Anterior cingulate cortex (tissue), 58 donors: ENCODE measurements around the gene PAPSS2.
A peak's percentile ranks its signal among the peaks of the same experiment; 100 is the strongest.
"Not testable (repeated sequence)": the region's sequence is repeated elsewhere in the genome, so short reads cannot be mapped to it uniquely, and the experiment has no call there.

Experiments
- DNase-seq, 58 donors: peaks; one replicate each; lab custom pipeline; 2025; lab: John Stamatoyannopoulos, UW

The PAPSS2 gene

DNA sequence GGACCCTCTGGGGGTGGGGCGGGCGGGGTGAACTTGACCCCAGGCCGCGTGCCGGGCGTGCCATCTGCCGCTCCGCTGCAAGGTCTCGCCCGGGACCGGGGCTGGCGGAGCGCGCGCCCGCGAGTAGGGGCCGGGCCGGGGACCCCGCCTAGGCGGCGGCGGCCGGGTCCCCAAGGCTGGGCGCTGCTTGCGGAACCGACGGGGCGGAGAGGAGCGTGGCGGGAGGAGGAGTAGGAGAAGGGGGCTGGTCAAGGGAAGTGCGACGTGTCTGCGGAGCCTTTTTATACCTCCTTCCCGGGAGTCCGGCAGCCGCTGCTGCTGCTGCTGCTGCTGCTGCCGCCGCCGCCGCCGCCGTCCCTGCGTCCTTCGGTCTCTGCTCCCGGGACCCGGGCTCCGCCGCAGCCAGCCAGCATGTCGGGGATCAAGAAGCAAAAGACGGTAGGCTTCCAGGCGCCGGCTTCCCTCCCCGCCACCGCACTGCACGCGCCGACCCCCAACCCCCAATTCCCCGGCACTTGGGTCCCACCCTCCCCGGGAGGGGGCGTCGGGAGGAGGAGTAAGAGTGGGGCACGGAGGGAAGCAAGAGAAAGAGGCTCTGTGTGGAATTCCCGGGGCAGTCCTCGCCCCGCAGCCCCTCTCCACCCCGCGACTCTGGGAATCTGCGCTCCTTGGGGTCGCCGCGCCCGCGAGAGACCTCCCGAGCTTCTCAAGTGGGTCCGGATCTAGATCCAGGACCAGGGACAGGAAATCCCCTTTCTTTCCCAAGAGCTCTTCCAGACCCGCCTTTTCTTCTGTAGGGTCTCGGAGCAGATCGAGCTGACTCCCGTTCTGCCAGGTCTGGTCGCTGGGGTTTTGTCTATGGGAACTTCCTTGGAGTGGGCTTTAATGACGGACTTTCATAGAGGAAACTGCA lies at the start of gene PAPSS2:
Gene PAPSS2, plus strand, starts transcription at position 308 of the 913 bp plus-strand sequence. Its CDS starts 104 bp downstream, at position 412.
- peak in 16 of 58 donors; percentile 3 to 46 (median 14) for DNase-seq

DNA sequence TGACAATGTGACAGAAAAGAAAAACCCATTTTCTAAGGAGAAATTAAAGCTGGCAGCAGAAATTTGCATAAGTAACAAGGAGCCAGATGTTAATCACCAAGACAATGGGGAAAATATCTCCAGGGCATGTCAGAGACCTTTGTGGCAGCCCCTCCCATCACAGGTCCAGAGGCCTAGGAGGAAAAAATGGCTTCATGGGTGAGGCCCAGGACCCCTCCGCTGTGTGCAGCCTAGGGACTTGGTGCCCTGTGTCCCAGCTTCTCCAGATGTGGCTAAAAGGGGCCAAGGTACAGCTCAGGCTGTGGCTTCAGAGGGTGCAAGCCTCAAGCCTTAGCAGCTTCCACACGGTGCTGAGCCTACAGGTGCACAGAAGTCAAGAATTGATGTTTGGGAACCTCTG lies 48.3 kb upstream of the PAPSS2 start:
- DNase-seq, result not testable (repeated sequence)

DNA sequence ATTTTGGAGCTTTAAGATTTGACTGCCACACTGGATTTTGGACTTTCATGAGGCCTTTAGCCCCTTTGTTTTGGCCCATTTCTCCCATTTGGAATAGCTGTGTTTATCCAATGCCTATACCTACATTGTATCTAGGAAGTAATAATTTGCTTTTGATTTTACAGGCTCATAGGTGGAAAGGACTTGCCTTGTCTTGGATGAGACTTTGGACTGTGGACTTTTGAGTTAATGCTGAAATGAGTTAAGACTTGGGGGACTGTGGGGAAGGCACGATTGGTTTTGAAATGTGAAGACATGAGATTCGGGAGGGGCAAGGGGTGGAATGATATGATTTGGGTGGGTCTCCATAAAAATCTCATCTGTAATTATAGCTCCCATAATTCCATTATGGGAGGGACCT lies 47.6 kb upstream of the PAPSS2 start:
- no peak for DNase-seq

DNA sequence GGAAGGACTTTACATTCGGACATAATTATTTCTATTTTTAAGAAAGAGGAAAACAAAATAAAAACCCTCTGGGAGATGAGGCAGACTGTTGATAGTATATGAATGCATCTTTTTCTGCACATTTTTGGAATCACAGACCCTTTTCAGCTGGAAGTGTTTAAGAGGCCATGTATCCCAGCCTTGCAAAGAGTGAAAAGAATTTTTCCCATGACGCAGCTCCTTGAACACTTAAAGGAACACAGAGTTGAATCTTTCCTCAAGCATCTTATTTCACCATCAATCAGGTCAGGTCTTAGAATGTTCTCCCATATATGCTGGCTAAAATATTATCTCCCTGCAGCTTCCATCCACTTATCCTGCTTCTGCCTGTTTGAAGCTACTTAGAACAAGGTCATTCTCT lies 45.9 kb upstream of the PAPSS2 start:
- DNase-seq, result no peak

DNA sequence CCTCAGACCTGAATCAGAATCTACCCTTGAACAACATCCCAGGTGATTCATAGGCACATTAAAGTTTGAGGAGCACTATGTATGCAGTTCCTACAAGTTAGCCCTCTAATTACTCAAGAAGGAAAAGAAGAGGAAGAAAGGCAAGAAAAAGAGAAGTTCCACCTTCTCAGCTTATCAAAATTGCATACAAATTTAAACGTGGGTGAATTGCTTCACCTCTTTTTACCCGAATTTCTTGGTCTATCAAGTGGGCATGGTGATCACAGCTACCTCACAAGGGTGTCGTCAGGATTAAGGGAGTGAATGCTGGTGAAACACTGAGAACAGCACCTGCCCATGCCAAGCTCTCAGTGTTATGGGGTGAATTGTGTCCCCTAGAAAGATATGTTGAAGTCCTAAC lies 43.8 kb upstream of the PAPSS2 start:
- DNase-seq, result no peak

DNA sequence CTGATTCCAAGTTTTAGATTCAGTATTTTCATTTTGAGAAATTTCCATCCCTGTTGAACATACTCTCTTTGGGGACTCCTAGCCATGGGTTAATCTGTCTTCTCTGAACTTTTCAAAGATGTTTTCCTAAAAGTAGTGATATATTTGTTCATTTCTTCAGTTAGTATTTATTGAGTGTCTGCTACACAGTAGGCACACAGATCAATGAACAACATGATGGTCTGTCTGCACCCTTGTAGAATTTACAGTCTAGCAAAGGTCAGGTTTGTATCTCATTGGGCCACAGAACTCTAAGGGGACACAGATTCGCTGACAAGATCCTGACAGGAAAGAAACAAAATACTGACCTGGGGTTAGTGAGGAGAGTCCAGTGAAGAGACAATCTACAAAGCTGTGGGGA lies 42.2 kb upstream of the PAPSS2 start:
- no peak for DNase-seq

DNA sequence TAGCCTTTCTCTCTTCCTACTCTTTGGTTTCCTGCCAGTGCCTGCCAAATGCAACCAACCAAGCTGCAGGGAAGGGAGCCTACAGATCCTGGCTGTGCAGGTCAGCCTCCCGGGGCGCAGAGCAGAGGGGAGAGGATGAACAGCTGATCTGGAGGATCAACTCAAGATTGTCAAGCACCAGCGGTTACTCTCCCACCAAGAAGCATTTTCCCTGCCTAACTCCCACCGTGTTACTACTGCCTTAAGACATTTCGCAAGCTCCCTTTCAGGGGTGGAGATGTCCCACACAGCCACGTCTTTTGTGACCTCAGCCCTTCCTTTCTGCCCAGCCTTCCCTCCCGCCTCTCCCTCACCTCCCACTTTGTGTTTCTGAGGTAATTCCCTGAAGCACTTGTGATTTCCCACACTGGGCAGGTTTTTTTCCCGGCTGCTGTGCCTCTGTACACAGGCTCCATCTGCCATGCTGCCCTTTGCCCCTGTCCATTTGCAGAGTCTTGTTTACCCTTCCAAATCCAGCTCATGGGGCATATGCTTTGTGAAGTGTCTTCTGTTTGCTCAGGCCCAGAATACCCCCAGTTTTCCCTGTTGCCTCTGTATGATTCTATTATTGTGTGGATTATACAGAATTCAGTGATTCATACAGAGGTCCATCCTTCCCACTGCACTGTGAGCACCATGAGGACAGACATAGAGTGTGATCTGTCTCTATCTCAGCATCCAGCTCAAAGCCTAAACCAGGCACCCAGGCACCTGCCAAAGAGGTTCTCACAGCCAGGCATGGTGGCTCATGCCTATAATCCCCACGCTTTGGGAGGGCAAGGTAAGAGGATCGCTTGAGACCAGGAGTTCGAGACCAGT lies 40.9 kb upstream of the PAPSS2 start:
- DNase-seq, result no peak

DNA sequence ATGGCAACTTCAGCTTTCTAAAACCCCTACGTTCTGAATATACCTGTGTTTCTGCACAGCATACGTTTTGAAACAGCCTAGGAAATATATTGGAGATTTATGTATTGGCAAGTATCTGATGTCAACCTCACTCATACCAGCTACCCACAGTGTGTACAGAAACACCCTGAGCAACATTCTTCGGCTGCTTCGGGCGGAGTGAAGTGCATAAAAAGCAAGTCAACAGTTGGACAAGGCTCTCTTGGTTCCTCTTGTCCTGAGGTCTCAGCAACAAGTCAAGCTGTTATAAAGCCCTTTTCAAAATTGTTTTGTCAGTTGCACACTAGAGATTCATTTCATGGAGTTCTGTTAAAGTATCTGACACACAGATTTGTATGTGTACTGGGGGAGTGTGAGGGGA lies 40.0 kb upstream of the PAPSS2 start:
- no peak for DNase-seq

DNA sequence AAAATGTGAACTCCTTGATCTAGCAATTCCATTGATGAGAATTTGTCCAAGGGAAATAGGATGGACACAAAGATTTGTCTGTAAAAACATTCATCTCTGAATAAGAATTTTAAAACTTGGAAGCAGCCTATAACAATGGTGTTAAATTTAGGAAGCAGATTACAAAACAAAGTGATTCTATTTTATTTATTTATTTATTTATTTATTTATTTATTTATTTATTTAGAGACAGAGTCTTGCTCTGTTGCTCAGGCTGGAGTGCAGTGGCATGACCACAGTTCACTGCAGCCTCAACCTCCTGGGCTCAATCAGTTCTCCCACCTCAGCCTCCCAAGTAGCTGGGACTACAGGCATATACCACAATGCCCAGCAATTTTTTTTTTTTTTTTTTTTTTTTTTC lies 38.2 kb upstream of the PAPSS2 start:
- DNase-seq, result not testable (repeated sequence)

DNA sequence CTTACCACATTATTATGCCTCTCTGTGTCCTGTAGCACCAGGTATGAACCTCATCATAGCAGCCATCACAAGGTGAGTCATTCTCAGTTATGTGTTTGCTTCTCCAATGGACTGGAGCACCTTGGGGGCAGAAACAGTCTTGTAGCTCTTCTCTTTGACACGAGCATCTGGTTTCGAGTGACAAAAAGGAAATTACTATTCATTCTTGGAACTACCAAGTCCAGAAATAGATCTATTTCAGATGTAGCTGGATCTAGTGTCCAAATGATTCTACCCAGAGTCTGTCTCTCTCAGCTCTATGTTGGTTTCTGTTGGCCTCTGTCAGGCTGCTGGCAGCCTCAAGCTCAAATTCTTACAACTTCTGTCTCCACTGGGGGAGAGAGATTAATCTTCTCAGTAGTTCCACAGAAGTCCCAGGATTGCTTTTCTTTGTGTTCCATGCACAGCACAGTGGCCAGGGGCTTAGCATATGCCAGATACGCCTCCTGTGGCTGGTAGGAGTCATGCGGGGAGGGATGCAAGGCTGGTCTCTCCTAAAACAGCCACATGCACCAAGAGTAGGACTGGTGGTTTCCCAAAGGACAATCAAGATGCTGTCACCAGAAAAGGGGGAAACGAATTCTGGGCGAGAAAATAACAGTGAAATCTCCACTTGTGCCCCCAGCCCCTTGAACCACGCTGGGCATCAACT lies 37.2 kb upstream of the PAPSS2 start:
- DNase-seq, result no peak

DNA sequence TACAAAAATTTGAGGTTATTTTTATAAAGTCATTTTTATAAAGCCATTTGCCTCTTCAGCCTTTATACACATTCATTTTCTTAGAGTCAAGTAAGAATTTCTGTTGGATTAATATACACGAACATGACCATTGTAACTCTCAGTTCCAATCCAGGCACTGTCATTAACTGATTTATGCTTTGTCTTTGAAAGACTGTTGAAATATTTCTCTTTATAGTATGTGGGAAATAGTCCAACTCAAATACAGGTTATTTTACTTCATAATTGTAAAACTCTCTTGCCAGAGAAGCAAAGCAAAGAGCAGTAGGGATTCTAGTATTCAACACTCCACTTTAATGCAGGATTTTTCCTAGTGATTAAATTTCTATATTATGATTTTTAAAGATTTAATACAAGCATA lies 36.5 kb upstream of the PAPSS2 start:
- DNase-seq, result no peak

DNA sequence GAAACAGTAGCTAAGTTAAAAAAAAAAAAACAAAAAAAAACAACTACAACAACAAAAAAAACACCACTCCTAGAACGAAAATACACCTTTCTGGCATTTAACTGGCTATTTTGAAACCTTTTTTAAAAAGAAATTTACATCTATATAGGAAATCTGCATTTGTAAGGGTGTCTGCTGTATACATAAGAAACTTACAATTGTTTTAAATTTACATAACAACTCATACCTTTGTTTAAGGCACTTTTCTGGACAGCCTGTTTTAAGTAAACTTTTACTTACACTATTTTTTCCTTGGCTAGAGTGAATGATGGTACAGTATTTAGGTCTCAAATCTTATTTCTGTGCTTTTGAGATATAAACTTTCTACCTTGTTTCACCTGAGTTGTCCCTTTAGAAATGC lies 34.0 kb upstream of the PAPSS2 start:
- no peak for DNase-seq

DNA sequence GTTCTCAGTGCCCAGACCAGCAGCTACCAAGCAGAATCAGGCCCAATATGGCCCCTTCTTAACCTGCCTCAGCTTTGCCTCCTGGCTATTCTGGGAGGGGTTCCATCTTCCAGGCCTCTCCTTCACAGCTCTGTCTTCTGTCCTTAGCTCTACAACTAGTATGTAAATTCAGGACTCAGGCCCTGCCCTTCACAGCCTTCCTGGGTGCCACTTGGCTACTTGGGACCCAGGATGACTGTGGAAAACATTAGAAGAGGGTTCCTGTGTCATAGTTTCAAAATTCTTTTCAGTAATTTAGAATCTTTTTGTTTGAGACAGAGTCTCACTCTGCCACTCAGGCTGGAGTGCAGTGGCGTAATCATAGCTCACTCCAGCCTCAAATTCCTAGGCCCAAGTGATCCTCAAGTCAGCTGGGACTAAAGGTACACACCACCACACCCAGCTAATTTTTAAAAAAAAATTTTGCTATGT lies 33.2 kb upstream of the PAPSS2 start:
- no peak for DNase-seq

DNA sequence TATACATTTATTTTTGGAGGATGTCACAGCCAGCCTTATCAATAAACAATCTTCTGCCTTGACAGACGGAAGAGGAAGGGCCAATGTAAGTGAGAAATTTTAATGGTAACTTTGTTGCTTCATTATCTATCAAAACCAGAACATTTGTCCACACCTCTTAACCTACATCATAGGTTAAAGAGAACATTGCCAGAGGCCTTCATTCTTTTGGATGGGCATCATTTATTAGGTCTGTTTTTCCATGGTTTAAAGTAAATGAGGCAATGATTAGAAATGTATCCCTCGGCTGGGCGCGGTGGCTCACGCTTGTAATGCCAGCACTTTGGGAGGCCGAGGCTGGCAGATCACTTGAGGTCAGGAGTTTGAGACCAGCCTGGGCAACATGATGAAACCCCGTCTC lies 29.5 kb upstream of the PAPSS2 start:
- no peak for DNase-seq

DNA sequence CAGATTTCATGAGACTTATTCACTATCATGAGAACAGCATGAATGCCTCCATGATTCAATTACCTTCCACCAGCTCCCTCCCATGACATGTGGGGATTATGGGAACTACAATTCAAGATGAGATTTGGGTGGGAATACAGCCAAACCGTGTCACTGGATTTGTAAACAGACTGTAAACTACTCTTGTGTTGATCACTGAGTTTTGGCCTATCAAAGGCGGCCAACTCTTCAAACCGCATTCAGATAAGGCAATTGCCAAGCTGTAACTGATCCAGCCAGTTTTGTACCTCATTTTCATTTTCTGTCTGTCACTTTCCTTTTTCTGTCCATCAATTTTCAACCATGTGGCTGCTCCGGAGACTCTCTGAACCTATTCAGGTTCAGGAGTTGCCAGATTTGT lies 27.2 kb upstream of the PAPSS2 start:
- no peak for DNase-seq

DNA sequence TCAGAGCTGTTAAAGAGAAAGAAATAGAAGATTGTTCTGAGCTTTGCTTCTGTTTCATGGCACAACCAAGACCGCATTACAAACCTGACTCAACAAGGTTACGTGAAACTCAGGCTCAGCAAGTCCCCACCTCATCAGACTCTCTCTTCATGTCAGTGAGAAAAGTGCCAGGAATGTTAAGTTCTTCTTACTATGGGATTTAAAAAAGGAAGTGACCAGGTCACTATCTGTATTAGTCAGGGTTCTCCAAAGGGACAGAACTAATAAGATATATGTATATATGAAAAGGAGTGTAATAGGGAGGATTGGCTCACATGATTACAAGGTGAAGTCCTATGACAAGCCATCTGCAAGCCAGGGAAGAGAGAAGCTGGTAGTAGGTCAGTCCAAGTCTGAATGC lies 25.4 kb upstream of the PAPSS2 start:
- no peak for DNase-seq

DNA sequence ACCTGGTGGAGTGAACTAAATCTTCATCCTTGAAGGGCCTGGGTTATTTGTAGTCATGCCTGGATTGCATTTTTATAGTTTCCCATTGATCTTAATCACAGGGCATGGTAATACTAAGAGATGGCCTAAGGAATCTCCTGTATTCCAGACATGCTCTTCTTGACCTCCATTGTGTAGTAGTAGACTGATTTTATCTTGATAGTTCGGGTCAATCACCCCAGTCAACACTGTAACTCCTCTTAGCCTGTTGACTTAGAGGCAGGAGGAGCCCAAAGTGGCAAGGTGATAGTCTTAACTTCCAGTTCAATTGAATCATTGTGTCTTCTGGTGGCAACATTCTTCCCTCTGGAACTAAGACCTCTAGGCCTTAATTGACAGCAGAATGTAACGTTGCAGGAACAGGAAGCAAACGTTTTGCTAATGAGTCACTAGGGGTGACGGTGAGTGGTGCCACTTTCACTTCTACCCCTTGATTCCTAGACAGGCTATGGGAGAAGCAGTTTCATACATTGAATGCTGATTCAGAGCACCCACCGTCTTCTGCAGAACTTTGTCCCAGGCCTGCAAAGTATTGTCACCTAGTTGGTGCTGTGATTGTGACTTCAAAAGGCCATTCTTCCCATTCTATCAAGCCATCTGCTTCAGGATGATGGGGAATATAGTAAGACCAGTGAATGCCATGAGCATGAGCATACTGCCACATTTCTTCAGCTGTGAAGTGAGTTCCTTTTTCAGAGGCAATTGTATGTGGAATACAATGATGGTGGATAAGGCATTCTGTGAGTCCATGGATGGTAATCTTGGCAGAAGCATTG lies 24.0 kb upstream of the PAPSS2 start:
- DNase-seq, result no peak

DNA sequence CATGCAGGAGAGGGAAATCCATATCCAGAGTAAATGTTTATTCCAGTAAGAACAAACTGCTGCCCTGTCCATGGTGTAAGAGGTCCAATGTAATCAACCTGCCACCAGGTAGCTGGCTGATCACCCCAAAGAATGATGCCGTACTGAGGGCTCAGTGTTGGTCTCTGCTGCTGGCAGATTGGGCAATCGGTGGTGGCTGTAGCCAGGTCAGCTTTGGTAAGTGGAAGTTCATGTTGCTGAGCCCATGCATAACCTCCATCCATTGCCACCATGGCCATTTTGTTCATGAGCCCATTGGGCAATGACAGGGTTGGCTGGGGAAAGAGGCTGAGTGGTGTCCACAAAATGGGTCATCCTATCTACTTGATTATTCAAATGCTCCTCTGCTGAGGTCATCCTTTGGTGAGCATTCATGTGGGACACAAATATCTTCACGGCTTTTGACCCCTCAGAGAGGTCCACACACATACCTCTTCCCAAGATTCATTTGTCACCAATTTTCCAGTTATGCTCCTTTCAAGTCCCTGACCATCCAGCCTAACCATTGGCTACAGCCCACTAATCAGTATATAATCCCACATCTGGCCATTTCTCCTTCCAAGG lies 23.3 kb upstream of the PAPSS2 start:
- DNase-seq, result no peak

DNA sequence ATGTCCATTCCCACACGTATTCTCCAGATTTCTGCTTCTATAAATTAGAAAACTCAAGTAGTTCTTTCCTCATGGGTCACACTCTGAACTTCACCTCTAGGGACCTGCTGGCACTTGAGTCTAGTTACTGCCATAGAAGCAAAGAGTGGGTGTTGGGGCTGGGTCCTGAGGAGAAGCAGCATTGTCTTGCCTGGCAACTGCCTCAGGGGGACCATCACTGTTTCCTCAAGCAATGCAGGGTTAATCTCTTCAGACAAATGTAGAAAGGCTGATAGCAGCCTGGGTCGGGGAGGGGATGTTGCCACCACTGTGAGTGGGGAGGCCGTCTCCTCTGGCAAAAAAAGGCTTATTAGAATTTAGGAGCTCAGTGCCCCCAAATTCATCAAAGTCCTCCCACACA lies 20.2 kb upstream of the PAPSS2 start:
- DNase-seq, result no peak

DNA sequence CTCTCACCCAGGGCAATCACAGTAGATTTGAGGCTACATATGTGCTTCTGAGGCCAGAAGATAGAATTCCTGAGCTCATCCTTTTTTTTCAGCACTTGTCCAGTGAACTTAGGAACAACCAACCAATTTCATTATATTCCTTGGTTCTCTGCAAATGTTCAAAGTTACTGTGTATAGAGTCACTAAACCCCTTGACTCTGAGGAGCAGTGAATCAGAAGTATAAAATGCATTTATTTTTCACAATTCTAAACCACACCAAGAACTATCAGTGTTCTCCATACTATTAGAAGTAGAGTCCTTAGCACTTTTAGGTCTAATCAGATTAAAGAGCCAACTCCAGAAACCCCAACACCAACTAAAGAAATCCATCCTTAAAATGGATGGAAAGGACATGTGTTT lies 19.6 kb upstream of the PAPSS2 start:
- DNase-seq, result no peak
